WI38 (cell line): ENCODE results near the gene TMEM72.

ENCODE experiments used
- H3K4me3 ChIP-seq: 2 replicates; pipeline ENCODE4 v1.5.1; 2011; ENCODE audit warnings: low read depth, mild to moderate bottlenecking, control low read depth, low read length
- CTCF ChIP-seq: IDR thresholded peaks from 2 replicates; pipeline ENCODE4 v1.5.1; 2012; ENCODE audit warnings: low read depth, mild to moderate bottlenecking, control low read depth, low read length

Gene TMEM72

GRCh38 chr10:44965651-44966097 lies 54.5 kb downstream of the TMEM72 start:
- no peak for TF ChIP-seq CTCF
- H3K4me3 ChIP-seq = no peak overlapping the region

- H3K4me3 ChIP-seq = no peak overlapping the region
- no peak for TF ChIP-seq CTCF
Measured at GRCh38 chr10:44966129-44966815, 55.1 kb downstream of the TMEM72 start.

- H3K4me3 ChIP-seq = no peak overlapping the region
- TF ChIP-seq CTCF = no peak
Measured at GRCh38 chr10:44966816-44967509, 55.8 kb downstream of the TMEM72 start.

- TF ChIP-seq CTCF = no peak
- H3K4me3 ChIP-seq = no peak overlapping the region
Measured at GRCh38 chr10:44967616-44968015, 56.5 kb downstream of the TMEM72 start.

- TF ChIP-seq CTCF = no peak
- no peak overlapping the region for H3K4me3 ChIP-seq
Measured at GRCh38 chr10:44968091-44968490, 57.0 kb downstream of the TMEM72 start.

GRCh38 chr10:44968500-44969400 lies 57.6 kb downstream of the TMEM72 start:
- H3K4me3 ChIP-seq = no peak overlapping the region

More at GRCh38 chr10:44968500-44969400, 57.6 kb downstream of the TMEM72 start:
- no peak for TF ChIP-seq CTCF
